Central memory CD8-positive, alpha-beta T cell (primary cell): ENCODE data around the gene CAPN2.
A peak's percentile ranks its signal among the peaks of the same experiment; 100 is the strongest.

Experiments used
- ATAC-seq: fragments of 150-1000 bp; cut with Tn5 transposase; replicated peaks from 2 replicates; pipeline ENCODE4 v1.10.0; 2022; ENCODE audit warnings: mild to moderate bottlenecking, moderate FRiP score, moderate number of reproducible peaks; ENCODE audit not compliant: poor library complexity, severe bottlenecking; ENCODE audit errors: extremely low read depth
- DNase-seq, 2 donors: peaks; one replicate each; pipeline ENCODE4 v3.0.0; 2021; ENCODE audit warnings: low spot score in 2 of 2
- H3K27ac Mint-ChIP-seq: one replicate; pipeline ENCODE4 v1.8.0; 2022; ENCODE audit warnings: low read depth, mild to moderate bottlenecking, moderate library complexity, mixed read lengths
- H3K27me3 Mint-ChIP-seq: one replicate; pipeline ENCODE4 v1.8.0; 2022; ENCODE audit warnings: mixed read lengths
- H3K36me3 Mint-ChIP-seq: one replicate; pipeline ENCODE4 v1.8.0; 2022; ENCODE audit warnings: mild to moderate bottlenecking, moderate library complexity, mixed read lengths; ENCODE audit not compliant: insufficient read depth
- H3K4me1 Mint-ChIP-seq: one replicate; pipeline ENCODE4 v1.8.0; 2022; ENCODE audit warnings: mixed read lengths
- H3K4me3 Mint-ChIP-seq: one replicate; pipeline ENCODE4 v1.8.0; 2022; ENCODE audit warnings: mild to moderate bottlenecking, moderate library complexity, mixed read lengths
- H3K9me3 Mint-ChIP-seq: one replicate; pipeline ENCODE4 v1.8.0; 2022; ENCODE audit warnings: mixed read lengths

Gene CAPN2

GRCh38 chr1:223771469-223771813, 59.1 kb downstream of the CAPN2 start:
- peaks cover 71% of the 10 kb centered on the region for H3K36me3 Mint-ChIP-seq
- peaks cover 20% of the 10 kb centered on the region for H3K4me1 Mint-ChIP-seq
- no peaks in the 10 kb centered on the region for H3K9me3 Mint-ChIP-seq
- DNase-seq, result no peak
- H3K27me3 Mint-ChIP-seq, result no peaks in the 10 kb centered on the region
- ATAC-seq, result no peak
- H3K27ac Mint-ChIP-seq, result peak overlapping the region; percentile 71
- H3K4me3 Mint-ChIP-seq, result no peak overlapping the region

- DNase-seq (no peak), ATAC-seq (no peak)
- peak overlapping the region; percentile 71 for H3K27ac Mint-ChIP-seq
- H3K36me3 Mint-ChIP-seq, result peaks cover 71% of the 10 kb centered on the region
- no peaks in the 10 kb centered on the region for H3K9me3 Mint-ChIP-seq
- H3K27me3 Mint-ChIP-seq, result no peaks in the 10 kb centered on the region
- H3K4me1 Mint-ChIP-seq, result peaks cover 20% of the 10 kb centered on the region
- no peak overlapping the region for H3K4me3 Mint-ChIP-seq
These were observed 59.8 kb downstream of the CAPN2 start for GRCh38 chr1:223771814-223772770.

- peak overlapping the region; percentile 67 for H3K27ac Mint-ChIP-seq
- H3K4me3 Mint-ChIP-seq, result no peak overlapping the region
- H3K36me3 Mint-ChIP-seq, result peaks cover 74% of the 10 kb centered on the region
- no peaks in the 10 kb centered on the region for H3K9me3 Mint-ChIP-seq
- no peak for ATAC-seq
- H3K4me1 Mint-ChIP-seq, result peaks cover 20% of the 10 kb centered on the region
- no peaks in the 10 kb centered on the region for H3K27me3 Mint-ChIP-seq
- DNase-seq, result no peak
These were observed 60.4 kb downstream of the CAPN2 start for GRCh38 chr1:223772771-223773160.

GRCh38 chr1:223774134-223774814, 61.9 kb downstream of the CAPN2 start:
- H3K36me3 Mint-ChIP-seq, result peaks cover 78% of the 10 kb centered on the region

GRCh38 chr1:223775054-223775453, 62.7 kb downstream of the CAPN2 start:
- Mint-ChIP-seq H3K27me3 (no peaks in the 10 kb centered on the region), H3K9me3 (no peaks in the 10 kb centered on the region), H3K36me3 (peaks cover 71% of the 10 kb centered on the region), H3K4me1 (peaks cover 20% of the 10 kb centered on the region), H3K27ac (peak overlapping the region; percentile 22), H3K4me3 (no peak overlapping the region)
- DNase-seq (no peak), ATAC-seq (no peak)

More at GRCh38 chr1:223774134-223774814, 61.9 kb downstream of the CAPN2 start:
- peaks cover 20% of the 10 kb centered on the region for H3K4me1 Mint-ChIP-seq
- no peaks in the 10 kb centered on the region for H3K27me3 Mint-ChIP-seq
- peak overlapping the region; percentile 22 for H3K27ac Mint-ChIP-seq
- ATAC-seq (no peak), DNase-seq (no peak)
- no peaks in the 10 kb centered on the region for H3K9me3 Mint-ChIP-seq
- no peak overlapping the region for H3K4me3 Mint-ChIP-seq

GRCh38 chr1:223775711-223776074, 63.4 kb downstream of the CAPN2 start:
- Mint-ChIP-seq H3K4me1 (peaks cover 21% of the 10 kb centered on the region), H3K36me3 (peaks cover 66% of the 10 kb centered on the region), H3K27ac (peak overlapping the region; percentile 52), H3K4me3 (no peak overlapping the region), H3K9me3 (no peaks in the 10 kb centered on the region), H3K27me3 (no peaks in the 10 kb centered on the region)
- DNase-seq, result no peak
- ATAC-seq, result no peak

GRCh38 chr1:223776075-223776814, 63.9 kb downstream of the CAPN2 start:
- H3K36me3 Mint-ChIP-seq, result peaks cover 64% of the 10 kb centered on the region
- no peaks in the 10 kb centered on the region for H3K9me3 Mint-ChIP-seq
- peak overlapping the region; percentile 52 for H3K27ac Mint-ChIP-seq
- H3K4me1 Mint-ChIP-seq, result peaks cover 22% of the 10 kb centered on the region
- DNase-seq, result no peak
- peak; percentile 78 for ATAC-seq
- no peak overlapping the region for H3K4me3 Mint-ChIP-seq
- no peaks in the 10 kb centered on the region for H3K27me3 Mint-ChIP-seq

GRCh38 chr1:223776826-223777454, 64.6 kb downstream of the CAPN2 start:
- Mint-ChIP-seq H3K27ac (peak overlapping the region; percentile 49), H3K27me3 (no peaks in the 10 kb centered on the region), H3K36me3 (peaks cover 58% of the 10 kb centered on the region), H3K9me3 (no peaks in the 10 kb centered on the region), H3K4me1 (peaks cover 17% of the 10 kb centered on the region), H3K4me3 (no peak overlapping the region)
- ATAC-seq (no peak), DNase-seq (no peak)

- Mint-ChIP-seq H3K36me3 (peaks cover 44% of the 10 kb centered on the region), H3K27me3 (no peaks in the 10 kb centered on the region), H3K4me1 (peaks cover 23% of the 10 kb centered on the region), H3K4me3 (no peak overlapping the region), H3K9me3 (no peaks in the 10 kb centered on the region), H3K27ac (peak overlapping the region; percentile 66)
- ATAC-seq (no peak), DNase-seq (no peak)
These were observed 68.0 kb downstream of the CAPN2 start for GRCh38 chr1:223780318-223780717.

GRCh38 chr1:223780949-223781348, 68.6 kb downstream of the CAPN2 start:
- H3K36me3 Mint-ChIP-seq, result peaks cover 45% of the 10 kb centered on the region
- H3K9me3 Mint-ChIP-seq, result no peaks in the 10 kb centered on the region
- no peaks in the 10 kb centered on the region for H3K27me3 Mint-ChIP-seq
- no peak overlapping the region for H3K4me3 Mint-ChIP-seq
- ATAC-seq (peak; percentile 59), DNase-seq (no peak)
- peak overlapping the region; percentile 66 for H3K27ac Mint-ChIP-seq
- H3K4me1 Mint-ChIP-seq, result peaks cover 17% of the 10 kb centered on the region

- no peak for ATAC-seq
- no peak overlapping the region for H3K27ac Mint-ChIP-seq
- DNase-seq, result no peak
- peaks cover 12% of the 10 kb centered on the region for H3K4me1 Mint-ChIP-seq
- H3K9me3 Mint-ChIP-seq, result no peaks in the 10 kb centered on the region
- no peaks in the 10 kb centered on the region for H3K27me3 Mint-ChIP-seq
- no peak overlapping the region for H3K4me3 Mint-ChIP-seq
- H3K36me3 Mint-ChIP-seq, result peaks cover 40% of the 10 kb centered on the region
These were observed 71.3 kb downstream of the CAPN2 start for GRCh38 chr1:223783676-223784075.

GRCh38 chr1:223784541-223784940, 72.2 kb downstream of the CAPN2 start:
- Mint-ChIP-seq H3K36me3 (peaks cover 37% of the 10 kb centered on the region), H3K27ac (no peak overlapping the region), H3K4me3 (no peak overlapping the region), H3K9me3 (no peaks in the 10 kb centered on the region), H3K4me1 (peaks cover 12% of the 10 kb centered on the region), H3K27me3 (no peaks in the 10 kb centered on the region)
- no peak for DNase-seq
- ATAC-seq, result no peak
